GM12874 (cell line): ENCODE measurements around the gene MED20.

Experiments
- TF ChIP-seq, protein P1 (sequence below): IDR thresholded peaks from 2 replicates; pipeline ENCODE4 v1.5.1; 2011; ENCODE audit warnings: low read depth, mild to moderate bottlenecking, control low read depth, low read length, moderate library complexity; ENCODE audit not compliant: insufficient read depth

The MED20 gene

DNA sequence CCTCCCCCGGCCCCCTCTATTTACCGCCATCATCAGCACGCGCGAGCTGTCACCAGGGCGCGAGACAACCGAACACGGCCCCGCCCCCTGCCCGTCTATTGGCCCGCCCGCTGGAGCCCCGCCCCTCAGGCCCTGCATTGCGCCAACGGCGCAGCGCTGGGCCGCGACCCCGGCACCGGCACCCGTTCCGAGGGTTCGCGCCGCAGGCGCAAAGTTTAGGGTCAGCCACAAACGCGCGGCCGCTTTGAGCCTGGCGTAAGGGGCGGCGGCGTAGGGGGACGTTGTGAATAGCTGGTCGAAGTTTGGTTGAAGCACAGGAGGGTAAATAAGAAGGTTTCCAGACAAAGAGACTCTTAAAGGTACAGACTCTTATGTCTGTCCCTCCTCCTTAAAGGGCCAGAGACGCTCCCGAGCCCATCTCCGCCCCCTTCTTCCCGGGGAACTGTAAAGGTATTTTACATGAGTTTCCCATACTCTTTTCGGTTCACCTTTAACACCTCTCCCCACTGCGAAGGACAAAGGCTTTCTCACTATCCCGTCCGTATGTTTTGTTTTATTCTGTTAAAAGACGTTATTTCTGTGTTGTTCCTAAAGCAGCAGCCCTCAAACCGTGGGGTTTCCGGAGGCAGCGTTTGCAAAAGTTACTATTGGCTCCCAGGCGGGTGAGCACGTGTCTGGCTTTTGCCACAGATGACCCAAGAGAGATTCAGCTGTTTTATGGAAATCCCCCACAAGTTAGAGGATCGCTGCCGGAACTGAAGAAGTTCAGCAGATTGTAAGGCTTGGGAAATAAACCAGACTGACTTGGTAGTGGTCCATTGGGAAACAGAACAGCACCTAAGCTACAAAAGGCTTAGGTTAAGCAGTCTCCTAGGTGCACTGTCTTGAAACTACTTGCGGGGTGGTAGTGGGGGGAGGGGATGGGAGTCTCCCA is 25.4 kb downstream of the MED20 start, which contains the start of gene USP49:
Gene USP49 (minus strand): TSS at position 76 of the 934 bp plus-strand sequence. CDS start 88,392 bp downstream, outside the sequence.
- TF ChIP-seq, protein P1, sequence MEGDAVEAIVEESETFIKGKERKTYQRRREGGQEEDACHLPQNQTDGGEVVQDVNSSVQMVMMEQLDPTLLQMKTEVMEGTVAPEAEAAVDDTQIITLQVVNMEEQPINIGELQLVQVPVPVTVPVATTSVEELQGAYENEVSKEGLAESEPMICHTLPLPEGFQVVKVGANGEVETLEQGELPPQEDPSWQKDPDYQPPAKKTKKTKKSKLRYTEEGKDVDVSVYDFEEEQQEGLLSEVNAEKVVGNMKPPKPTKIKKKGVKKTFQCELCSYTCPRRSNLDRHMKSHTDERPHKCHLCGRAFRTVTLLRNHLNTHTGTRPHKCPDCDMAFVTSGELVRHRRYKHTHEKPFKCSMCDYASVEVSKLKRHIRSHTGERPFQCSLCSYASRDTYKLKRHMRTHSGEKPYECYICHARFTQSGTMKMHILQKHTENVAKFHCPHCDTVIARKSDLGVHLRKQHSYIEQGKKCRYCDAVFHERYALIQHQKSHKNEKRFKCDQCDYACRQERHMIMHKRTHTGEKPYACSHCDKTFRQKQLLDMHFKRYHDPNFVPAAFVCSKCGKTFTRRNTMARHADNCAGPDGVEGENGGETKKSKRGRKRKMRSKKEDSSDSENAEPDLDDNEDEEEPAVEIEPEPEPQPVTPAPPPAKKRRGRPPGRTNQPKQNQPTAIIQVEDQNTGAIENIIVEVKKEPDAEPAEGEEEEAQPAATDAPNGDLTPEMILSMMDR, result no peak

DNA sequence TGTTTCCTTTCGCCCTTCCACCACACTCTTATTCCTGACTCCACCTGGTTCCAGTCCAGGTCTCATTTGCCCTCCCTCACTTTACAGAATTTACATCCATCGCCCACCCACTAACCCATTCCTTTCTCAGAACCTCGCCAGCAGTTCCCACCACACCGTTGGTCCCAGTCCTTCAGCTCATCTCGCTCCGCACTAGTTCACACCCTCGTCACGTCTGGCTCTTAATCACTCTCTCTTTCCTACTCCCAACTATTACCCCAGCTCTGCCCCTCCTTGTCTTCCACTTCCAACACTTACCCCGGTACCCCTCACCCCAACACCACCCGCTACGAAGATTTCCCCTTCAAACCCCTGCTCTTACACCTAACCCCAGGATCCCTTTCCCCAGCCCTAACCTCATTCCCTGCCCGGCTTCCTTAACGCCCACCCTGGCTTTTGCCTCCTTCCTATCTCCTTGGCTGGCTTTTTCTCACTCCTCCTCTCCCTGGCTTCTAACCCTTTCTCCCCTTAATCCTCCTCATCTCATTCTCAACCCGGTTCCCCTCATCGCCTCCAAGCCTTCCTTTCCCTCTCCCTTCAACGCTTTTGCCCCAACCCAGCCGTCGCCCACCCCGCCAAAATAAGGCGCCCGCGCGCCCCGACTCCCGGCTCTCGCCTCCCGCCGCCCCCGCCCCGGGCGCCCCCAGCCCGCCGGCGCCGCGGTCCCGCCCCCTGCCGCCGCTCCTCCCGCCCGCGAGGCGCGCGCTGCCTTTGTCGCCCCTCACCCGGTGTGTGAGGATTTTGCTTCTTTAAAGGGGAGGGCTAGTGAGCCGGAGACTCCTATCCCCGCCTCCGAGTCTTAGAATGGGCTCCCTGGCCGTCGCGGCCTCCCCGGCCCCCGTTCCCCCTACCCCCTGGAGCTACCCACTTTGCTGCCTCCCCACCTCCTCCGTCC is 26.3 kb downstream of the MED20 start:
- TF ChIP-seq, protein P1, result no peak

DNA sequence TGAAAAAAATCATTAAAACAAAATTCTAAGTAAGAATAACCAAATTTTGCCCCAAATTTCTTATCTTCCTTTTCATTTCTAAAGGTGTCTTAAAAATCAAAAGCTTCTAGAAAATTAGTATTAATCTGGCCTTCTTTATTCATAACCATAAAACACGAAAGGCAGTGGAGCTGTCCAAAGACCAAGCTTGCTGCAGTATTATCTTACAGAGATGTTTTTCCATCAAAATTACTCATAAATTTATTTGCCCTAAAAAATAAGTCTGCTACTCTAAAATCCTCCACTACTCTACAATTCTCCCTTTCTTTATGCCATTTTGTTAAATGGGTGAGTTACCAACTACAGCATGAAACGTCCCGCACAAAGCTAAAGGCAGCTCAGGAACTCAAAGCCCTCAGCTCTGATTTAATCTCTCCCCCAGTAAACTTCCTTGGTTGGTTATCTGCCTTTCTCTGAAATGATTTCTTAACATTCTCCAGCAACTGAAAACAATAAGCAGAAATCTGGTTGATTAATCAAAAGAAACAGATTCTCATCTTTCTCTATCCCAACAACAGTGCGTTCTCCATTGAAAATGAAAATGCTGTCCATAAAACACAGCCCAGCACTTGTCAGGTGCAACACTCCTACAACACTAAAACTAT is 27.9 kb downstream of the MED20 start:
- TF ChIP-seq, protein P1, result no peak

DNA sequence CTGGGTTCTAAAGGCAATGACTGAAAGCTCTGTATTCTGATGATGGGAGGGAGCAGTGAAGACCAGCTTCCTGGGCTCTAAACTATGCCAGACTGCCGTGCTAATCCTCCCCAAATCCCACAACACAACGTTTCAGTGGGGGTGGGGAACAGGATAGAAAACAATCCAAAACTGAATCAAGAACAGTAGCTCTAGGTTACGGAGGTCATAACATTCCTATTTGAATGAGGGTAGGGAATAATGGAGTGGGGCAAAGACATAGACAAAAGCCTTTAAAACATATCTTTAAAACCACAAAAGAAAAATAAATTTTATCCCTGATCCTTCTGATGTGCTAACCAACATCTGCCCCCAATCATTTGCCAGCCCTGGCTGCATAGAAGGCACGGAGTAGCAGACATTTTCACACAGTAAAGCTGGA is 33.6 kb downstream of the MED20 start:
- TF ChIP-seq, protein P1, result no peak

DNA sequence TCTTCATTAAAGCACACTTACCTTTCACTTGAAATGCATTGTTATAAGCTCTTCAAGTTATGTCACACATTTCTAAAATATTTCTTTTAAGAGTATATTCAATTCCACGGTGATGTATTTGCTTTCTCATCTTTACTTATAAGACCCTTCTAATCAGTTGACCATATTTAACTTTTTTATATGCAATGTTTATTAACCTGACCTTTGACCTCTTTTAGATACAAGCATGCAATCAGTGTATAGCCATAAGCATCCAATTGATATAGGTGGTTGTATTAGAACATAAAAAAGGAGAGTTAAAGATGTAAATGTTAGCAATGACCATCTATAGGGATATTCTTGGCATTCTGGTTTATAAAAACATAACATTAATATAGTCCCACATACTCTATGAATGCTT is 35.0 kb downstream of the MED20 start:
- TF ChIP-seq, protein P1, result no peak

DNA sequence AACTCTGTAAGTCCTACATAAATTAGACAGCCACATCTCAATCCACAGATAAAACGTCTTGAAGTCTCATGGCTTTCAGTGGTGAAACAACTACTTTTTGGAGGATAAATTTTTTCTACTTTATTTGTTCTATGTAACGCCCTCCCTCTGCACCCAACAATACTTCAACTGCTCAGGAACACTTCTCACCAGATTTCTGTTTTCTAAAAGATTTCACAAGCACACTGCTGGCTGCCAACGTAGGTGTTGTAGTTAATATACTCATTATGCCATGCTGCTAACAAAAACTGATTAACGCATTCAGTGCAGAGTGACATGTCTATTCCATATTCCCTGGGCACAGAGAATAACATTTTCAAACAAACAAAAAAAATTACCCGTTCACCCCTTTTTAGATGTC is 36.0 kb downstream of the MED20 start:
- TF ChIP-seq, protein P1, result no peak
